Esophagus muscularis mucosa (tissue), 4 donors: ENCODE measurements around the gene SND1.

ENCODE experiments used
- CTCF ChIP-seq, 3 experiments: fragments of 200-600 bp in 2 of 3; fragments of 450-650 bp in 1 of 3; sonication (generic) in 2 of 3; IDR thresholded peaks; one replicate each; pipeline ENCODE4 v1.5.1; 2017 to 2019; ENCODE audit warnings: antibody characterized with exemption in 3 of 3, mild to moderate bottlenecking in 2 of 3, moderate library complexity in 1 of 3
- EP300 ChIP-seq: sonication (generic); formaldehyde crosslinking; IDR thresholded peaks from one replicate; pipeline ENCODE4 v1.6.1; 2017; ENCODE audit warnings: antibody characterized with exemption
- POLR2A ChIP-seq: fragments of 450-650 bp; IDR thresholded peaks from one replicate; pipeline ENCODE4 v1.6.1; 2017; ENCODE audit warnings: antibody characterized with exemption, moderate library complexity, mild to moderate bottlenecking, low read depth
- POLR2AphosphoS5 ChIP-seq, 2 donors: sonication (generic); formaldehyde crosslinking; IDR thresholded peaks; one replicate each; pipeline ENCODE4 v1.6.1; 2017; ENCODE audit warnings: antibody characterized with exemption in 2 of 2

DNA sequence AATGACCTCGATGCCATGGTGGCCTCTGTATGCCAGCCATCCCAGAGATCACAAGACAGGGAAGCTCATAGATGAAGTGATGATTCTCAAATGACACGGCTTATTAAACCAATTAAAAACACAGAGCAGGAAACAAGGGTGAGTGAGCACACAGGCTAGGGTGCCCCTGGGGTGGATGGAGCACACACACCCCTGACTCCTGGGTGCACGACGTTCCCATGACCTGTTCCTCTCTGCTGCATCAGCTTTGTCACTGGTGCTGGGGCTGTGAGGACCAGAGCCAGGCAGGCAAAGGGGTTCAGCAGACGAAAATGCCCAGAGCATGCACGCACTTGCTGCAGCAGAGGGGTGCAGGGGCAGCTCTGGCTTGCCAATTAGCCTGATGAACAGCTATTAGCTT is 465.7 kb downstream of the SND1 start:
- TF ChIP-seq CTCF (IDR thresholded peaks at IDR 0.05) (no peak), POLR2A (no peak), EP300 (no peak), POLR2AphosphoS5 (IDR thresholded peaks at IDR 0.05) (no peak)
